NCI-H510A treated with DMSO at 0.1 percent for 48 hours (cell line): ENCODE data around the gene OR52E1.

Experiments used
- DNase-seq: peaks from one replicate; lab custom pipeline; 2025; lab: John Stamatoyannopoulos, UW

Gene OR52E1

GRCh38 chr11:5117588-5117987, 48.2 kb downstream of the OR52E1 start:
- no peak for DNase-seq

- no peak for DNase-seq
These were observed 49.5 kb downstream of the OR52E1 start for GRCh38 chr11:5118893-5119292.
